SK-N-SH treated with all-trans-retinoic acid at 6 μM for 48 hours (cell line): ENCODE measurements around the gene INSR.

Experiments
- BACH2 ChIP-seq: fragments of 250-450 bp; sonication (Bioruptor Pico); IDR thresholded peaks from 2 replicates; pipeline ENCODE4 v1.9.0; 2021; ENCODE audit warnings: mild to moderate bottlenecking, borderline replicate concordance
- OSR1 ChIP-seq: fragments of 250-450 bp; sonication (Bioruptor Pico); IDR thresholded peaks from 2 replicates; pipeline ENCODE4 v1.8.0; 2022; ENCODE audit warnings: moderate library complexity, mild to moderate bottlenecking, inconsistent platforms
- PATZ1 ChIP-seq: fragments of 250-450 bp; sonication (Bioruptor Pico); IDR thresholded peaks from 2 replicates; pipeline ENCODE4 v1.8.0; 2020; ENCODE audit warnings: mild to moderate bottlenecking, moderate library complexity, borderline replicate concordance

DNA sequence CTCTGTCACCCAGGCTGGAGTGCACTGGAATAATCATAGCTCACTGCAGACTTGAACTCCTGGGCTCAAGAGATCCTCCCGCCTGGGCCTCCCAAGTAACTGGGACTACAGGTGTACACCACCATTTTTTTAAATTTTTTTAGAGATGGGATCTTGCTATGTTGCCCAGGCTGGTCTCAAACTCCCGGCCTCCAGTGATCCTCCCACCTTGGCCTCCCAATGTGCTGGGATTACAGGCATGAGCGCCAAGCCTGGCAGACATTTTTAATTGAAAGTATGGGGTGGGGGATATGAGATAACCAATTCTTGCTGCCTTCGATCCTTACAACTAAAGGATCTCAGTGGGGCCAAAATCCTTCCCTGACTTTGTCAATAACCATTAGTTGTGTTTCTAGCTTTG lies 132.9 kb downstream of the INSR start:
- TF ChIP-seq BACH2 (CRISPR knock-in tag) (no peak), PATZ1 (CRISPR knock-in tag) (no peak), OSR1 (CRISPR knock-in tag) (no peak)
